ENCODE measurements around the gene CCM2. TPM values are rescaled to one million over a fixed set of nuclear protein-coding genes. Genes with fewer than 3 reads are reported as not detected.

CCM2 gene
- total and polyA plus RNA-seq, 4 donors, result 21.7 to 57.6 (median 51.1) TPM

GRCh38 chr7:45035893-45036292 is 35.9 kb downstream of the CCM2 start:
- Histone ChIP-seq H3K4me1 (ENCODE audit: control insufficient read depth in 5 of 5, insufficient read depth in 5 of 5, low read length in 5 of 5) (peaks cover 0 to 12% (median 0%) of the 10 kb centered on the region in 5 donors), H3K27me3 (ENCODE audit: control insufficient read depth in 3 of 3, insufficient read depth in 3 of 3, low read length in 2 of 3) (no peaks in the 10 kb centered on the region), H3K27ac (ENCODE audit: low read depth in 1 of 2, low read length in 1 of 2) (no peak overlapping the region), H3K4me3 (no peak overlapping the region), H3K9ac (ENCODE audit: insufficient read depth in 1 of 2, low read length in 2 of 2) (no peak overlapping the region), H3K9me3 (ENCODE audit: control insufficient read depth in 4 of 4, insufficient read depth in 3 of 4, low read length in 3 of 4) (no peaks in the 10 kb centered on the region), H3K36me3 (ENCODE audit: control insufficient read depth in 4 of 4, insufficient read depth in 4 of 4, low read length in 4 of 4) (peaks cover 2 to 11% (median 7%) of the 10 kb centered on the region in 4 donors)
- ATAC-seq (ENCODE audit: insufficient read depth, low FRiP score), result no peak
- no peak for DNase-seq
- TF ChIP-seq CTCF (IDR thresholded peaks at IDR 0.05; ENCODE audit: control extremely low read depth, extremely low read depth), result no peak
- 55 to 56% methylated on average over 6 of the region's 6 CpGs for WGBS, 2 donors

- no peak for TF ChIP-seq CTCF (IDR thresholded peaks at IDR 0.05; ENCODE audit: control extremely low read depth, extremely low read depth)
- Histone ChIP-seq H3K36me3 (ENCODE audit: control insufficient read depth in 4 of 4, insufficient read depth in 4 of 4, low read length in 4 of 4) (peaks cover 4 to 11% (median 8%) of the 10 kb centered on the region in 4 donors), H3K4me3 (no peak overlapping the region), H3K27ac (ENCODE audit: low read depth in 1 of 2, low read length in 1 of 2) (no peak overlapping the region), H3K9me3 (ENCODE audit: control insufficient read depth in 4 of 4, insufficient read depth in 3 of 4, low read length in 3 of 4) (no peaks in the 10 kb centered on the region), H3K9ac (ENCODE audit: insufficient read depth in 1 of 2, low read length in 2 of 2) (no peak overlapping the region), H3K4me1 (ENCODE audit: control insufficient read depth in 5 of 5, insufficient read depth in 5 of 5, low read length in 5 of 5) (peaks cover 0 to 12% (median 0%) of the 10 kb centered on the region in 5 donors), H3K27me3 (ENCODE audit: control insufficient read depth in 3 of 3, insufficient read depth in 3 of 3, low read length in 2 of 3) (no peaks in the 10 kb centered on the region)
- ATAC-seq (ENCODE audit: insufficient read depth, low FRiP score) (no peak), DNase-seq (no peak)
- WGBS, 2 donors, result 44 to 61% methylated on average over 3 of the region's 3 CpGs
Measured at GRCh38 chr7:45036317-45036716, 36.3 kb downstream of the CCM2 start.

GRCh38 chr7:45036796-45037195 is 36.8 kb downstream of the CCM2 start:
- WGBS, 2 donors, result 49 to 69% methylated on average over 8 of the region's 8 CpGs
- H3K36me3 ChIP-seq (ENCODE audit: control insufficient read depth in 4 of 4, insufficient read depth in 4 of 4, low read length in 4 of 4), result peaks cover 4 to 16% (median 12%) of the 10 kb centered on the region in 4 donors
- no peaks in the 10 kb centered on the region for H3K9me3 ChIP-seq (ENCODE audit: control insufficient read depth in 4 of 4, insufficient read depth in 3 of 4, low read length in 3 of 4)
- no peak for ATAC-seq (ENCODE audit: insufficient read depth, low FRiP score)
- no peak overlapping the region for H3K9ac ChIP-seq (ENCODE audit: insufficient read depth in 1 of 2, low read length in 2 of 2)
- no peak for DNase-seq
- no peak for TF ChIP-seq CTCF (IDR thresholded peaks at IDR 0.05; ENCODE audit: control extremely low read depth, extremely low read depth)
- H3K4me1 ChIP-seq (ENCODE audit: control insufficient read depth in 5 of 5, insufficient read depth in 5 of 5, low read length in 5 of 5), result peaks cover 0 to 12% (median 0%) of the 10 kb centered on the region in 5 donors
- no peak overlapping the region for H3K27ac ChIP-seq (ENCODE audit: low read depth in 1 of 2, low read length in 1 of 2)
- H3K4me3 ChIP-seq, result no peak overlapping the region
- H3K27me3 ChIP-seq (ENCODE audit: control insufficient read depth in 3 of 3, insufficient read depth in 3 of 3, low read length in 2 of 3), result no peaks in the 10 kb centered on the region

DNA sequence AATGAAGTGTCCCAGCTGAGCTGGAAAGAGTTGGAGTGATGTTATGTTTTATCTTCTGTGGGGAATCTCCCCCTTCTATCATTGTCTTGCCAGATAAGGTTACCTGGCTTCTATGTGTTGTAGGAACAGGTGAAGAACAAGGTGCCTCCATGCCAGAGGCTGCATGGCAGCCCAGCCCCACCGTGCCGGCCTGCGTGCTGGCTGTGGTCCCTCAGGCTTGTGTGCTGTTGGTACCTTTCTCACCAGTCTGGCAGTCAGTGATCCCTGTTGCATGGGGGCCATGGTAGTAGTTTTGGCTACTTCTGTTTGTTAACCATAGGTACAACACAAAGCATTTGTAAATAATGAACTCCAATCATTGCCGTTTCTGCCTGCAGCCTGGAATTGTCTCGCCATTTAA is 37.9 kb downstream of the CCM2 start:
- no peak for ATAC-seq (ENCODE audit: insufficient read depth, low FRiP score)
- no peak for TF ChIP-seq CTCF (IDR thresholded peaks at IDR 0.05; ENCODE audit: control extremely low read depth, extremely low read depth)
- Histone ChIP-seq H3K9me3 (ENCODE audit: control insufficient read depth in 4 of 4, insufficient read depth in 3 of 4, low read length in 3 of 4) (no peaks in the 10 kb centered on the region), H3K36me3 (ENCODE audit: control insufficient read depth in 4 of 4, insufficient read depth in 4 of 4, low read length in 4 of 4) (peaks cover 4 to 16% (median 11%) of the 10 kb centered on the region in 4 donors), H3K9ac (ENCODE audit: insufficient read depth in 1 of 2, low read length in 2 of 2) (no peak overlapping the region), H3K4me1 (ENCODE audit: control insufficient read depth in 5 of 5, insufficient read depth in 5 of 5, low read length in 5 of 5) (peaks cover 0 to 12% (median 0%) of the 10 kb centered on the region in 5 donors), H3K4me3 (no peak overlapping the region), H3K27ac (ENCODE audit: low read depth in 1 of 2, low read length in 1 of 2) (no peak overlapping the region), H3K27me3 (ENCODE audit: control insufficient read depth in 3 of 3, insufficient read depth in 3 of 3, low read length in 2 of 3) (no peaks in the 10 kb centered on the region)
- no peak for DNase-seq
- 98% methylated on average over 5 of the region's 5 CpGs for WGBS, 2 donors

All from lung (tissue), 12 donors.